Hippocampal formation (tissue), 2 donors: ENCODE results near the gene RNU6-1.

Experiments used
- DNase-seq, 2 donors: peaks; one replicate each; lab custom pipeline; 2025; lab: John Stamatoyannopoulos, UW

The RNU6-1 gene

GRCh38 chr15:67839929-67840748 lies at the start of gene RNU6-1:
RNU6-1 (minus strand) TSS chr15:67840045.
- peak; percentile 88 to 96 for DNase-seq

DNA sequence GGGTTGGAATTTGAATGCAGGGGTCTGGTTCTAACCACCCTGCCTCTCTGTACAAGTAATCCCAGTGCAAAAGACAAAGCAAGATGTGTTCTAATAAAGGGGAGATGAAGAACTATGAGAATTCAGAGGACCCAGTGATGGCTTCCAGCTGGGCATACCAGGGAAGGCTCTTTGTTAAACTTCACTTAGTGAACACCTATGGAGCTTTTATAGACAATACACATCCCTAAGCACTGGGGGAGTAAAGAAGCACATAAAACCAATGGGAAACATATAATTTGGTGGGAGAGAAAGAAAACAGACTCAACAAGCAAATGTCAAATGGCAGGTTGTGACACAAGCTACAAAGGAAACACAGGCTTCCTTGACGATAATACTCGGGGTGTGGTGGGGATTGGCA lies 47.9 kb upstream of the RNU6-1 start:
- no peak for DNase-seq

GRCh38 chr15:67885861-67886260 lies 46.0 kb upstream of the RNU6-1 start:
- no peak for DNase-seq

DNA sequence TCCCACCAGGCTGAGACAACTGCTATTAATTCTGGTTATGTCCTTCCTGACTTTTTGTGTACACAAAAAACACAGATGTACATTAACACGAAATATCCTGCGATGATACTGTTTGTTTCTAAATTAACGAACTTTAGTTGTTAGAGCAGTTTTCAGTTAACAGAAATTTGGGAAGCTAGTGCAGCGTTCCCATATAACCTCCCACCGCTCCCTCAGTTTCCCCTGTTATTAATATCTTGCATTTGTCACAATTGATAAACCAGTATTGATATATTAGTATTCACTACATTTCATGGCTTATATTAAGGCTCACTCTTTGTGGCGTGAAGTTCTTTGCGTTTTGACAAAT lies 45.3 kb upstream of the RNU6-1 start:
- DNase-seq, result no peak

- DNase-seq, result peak; percentile 46 to 67
These were observed 44.8 kb upstream of the RNU6-1 start for GRCh38 chr15:67884514-67885174.

- DNase-seq, result no peak
These were observed 44.2 kb upstream of the RNU6-1 start for GRCh38 chr15:67884009-67884408.

DNA sequence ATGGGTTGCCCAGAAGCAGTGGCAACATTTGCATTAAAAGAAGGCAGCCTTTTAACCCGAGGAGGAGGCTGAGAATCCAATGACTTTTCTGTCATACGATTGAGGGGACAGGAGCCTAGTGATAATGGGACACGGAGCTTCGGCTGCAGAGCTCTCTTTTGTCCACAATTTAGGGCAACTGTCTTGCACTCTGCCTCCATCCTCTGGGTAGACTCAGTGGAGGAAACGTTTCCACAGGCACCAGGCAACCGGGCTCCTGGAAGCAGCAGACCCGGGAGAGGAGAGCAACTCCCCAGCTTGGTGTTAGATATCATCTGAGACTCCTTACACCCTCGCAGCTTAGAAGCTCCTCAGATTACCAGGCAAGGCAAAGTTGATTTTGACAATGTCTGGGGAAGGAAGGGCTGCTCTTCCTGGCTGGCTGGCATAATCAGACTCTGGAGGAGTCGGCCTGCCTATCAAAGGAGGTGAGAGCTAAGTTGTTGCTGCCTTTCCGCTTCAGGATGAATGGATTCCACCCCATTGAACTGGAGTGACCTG lies 43.5 kb upstream of the RNU6-1 start:
- no peak for DNase-seq

DNA sequence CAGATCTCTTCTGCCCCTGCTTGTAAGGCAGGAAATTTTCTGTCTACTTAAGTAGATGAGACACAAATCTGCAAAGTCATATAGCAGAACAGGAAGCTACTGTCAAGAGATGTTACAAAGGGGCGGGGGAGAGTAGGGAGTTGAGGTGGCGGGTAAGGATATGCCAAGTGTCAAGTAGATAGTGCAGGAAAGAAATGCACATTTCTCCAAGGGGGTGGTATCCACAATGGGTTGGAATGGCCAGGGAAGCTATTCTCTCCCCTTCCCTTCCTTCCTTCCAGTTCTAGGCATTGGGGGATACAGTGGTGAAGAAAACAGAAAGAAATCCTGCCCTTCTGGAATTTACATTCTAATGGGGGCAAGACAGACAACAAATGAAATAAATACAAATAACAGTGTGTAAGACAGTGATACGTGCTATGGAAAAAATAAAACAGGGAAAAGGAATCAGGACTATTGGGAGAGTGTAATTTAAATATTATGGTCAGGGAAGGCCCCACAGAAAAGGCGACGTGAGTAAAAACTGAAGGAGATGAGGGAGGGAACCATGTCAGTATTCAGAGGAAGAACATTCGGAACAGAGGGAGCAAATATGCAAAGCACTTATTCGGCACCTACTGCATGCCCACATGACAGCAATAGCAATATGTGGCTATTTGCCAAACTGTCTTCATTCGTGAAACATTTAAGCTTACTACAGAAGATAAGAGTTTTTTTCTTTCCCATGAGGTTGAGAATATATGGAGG lies 42.8 kb upstream of the RNU6-1 start:
- DNase-seq, result peak in 1 of 2 donors; percentile 25

DNA sequence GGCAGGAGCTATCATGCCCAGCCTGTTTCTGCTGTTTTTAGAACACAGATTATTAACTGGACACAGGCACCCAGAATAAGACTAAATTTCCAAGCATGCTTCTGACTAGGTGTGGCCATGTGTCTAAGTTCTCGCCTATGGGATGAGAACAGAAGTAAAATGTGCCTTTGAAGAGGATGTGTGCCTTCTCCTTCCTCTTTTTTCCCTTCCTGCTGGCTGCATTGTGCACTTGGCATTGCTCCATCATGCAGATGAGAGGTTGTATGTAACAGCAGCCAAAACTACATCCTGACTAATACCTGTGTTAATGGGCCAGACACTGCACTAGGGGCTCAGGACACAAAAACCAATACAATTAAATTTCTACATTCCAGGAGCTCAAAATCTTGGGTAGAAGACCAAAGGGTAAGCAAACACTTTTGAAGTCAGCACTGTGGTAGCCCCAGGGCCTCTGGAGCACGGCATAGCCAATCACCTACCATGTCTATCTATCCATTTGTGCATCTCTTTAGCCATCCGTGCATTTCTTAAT lies 40.9 kb upstream of the RNU6-1 start:
- no peak for DNase-seq

DNA sequence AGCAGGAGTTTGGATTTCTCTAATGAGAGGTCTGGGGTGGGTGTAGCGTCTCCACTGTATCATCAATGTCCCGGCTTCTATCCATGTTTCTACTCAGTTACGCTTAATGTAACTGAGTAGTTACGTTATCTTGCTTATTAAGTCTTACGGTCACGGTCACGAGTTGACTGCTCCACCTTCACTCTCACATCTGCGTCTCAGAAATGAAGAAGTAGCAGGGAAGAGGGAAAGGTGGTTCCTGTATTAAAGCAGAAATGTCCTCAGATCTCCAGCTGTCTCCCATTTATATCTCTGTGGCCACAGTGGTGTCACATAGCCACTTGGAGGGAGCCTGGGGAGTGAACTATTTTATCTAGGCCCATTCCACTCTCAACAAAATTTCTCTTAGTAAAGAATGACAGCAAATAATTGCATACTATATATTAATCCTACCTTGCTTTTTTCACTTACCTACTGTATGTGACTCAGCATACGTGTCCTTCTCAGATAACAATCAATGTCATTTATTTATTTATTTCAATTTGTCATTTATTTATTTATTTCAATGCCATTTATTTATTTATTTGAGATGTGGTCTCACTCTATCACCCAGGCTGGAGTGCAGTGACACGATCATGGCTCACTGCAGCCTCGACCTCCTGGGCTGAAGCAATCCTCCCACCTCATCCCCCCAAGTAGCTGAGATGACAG lies 39.7 kb upstream of the RNU6-1 start:
- no peak for DNase-seq

DNA sequence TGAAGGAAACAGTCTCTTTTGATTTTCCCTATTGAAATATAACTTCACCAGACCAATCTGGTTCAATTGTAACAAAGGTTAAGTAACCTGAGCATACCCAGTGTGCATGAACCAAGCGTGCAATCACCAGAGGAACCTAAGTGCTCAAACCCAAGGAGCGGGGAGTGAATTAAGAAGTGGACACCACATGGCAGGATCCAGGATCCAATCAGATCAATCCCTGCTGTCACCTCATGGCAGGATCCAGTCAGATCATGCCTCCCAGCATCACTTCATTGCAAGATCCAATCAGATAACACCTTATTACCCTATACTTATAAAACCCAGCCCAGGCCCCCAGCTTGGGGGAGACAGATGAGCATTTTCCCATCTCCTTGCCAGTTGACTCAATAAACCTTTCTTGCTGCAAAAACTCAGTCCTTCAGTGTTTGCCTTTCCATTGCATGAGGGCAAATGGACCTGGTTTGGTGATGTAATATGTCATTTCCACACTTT lies 38.9 kb upstream of the RNU6-1 start:
- no peak for DNase-seq

DNA sequence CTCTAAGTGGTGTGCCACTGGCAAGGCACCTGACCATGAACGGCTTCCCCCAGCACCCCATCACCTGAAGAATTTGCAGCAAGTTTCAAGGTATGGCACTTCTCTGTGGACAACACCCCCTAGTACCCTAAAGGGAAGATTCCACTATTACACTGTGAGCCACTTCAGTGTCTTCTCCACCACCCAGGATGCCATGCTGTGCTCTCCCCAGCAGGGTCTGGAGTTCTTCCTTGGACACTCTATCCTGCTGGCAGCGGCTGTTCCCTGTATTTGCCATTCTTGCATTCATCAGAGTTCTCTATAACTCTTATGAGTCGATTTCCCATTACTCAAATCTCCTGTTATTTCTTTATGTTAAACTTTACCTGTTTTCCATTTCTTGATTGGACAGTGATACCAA lies 33.9 kb upstream of the RNU6-1 start:
- no peak for DNase-seq

DNA sequence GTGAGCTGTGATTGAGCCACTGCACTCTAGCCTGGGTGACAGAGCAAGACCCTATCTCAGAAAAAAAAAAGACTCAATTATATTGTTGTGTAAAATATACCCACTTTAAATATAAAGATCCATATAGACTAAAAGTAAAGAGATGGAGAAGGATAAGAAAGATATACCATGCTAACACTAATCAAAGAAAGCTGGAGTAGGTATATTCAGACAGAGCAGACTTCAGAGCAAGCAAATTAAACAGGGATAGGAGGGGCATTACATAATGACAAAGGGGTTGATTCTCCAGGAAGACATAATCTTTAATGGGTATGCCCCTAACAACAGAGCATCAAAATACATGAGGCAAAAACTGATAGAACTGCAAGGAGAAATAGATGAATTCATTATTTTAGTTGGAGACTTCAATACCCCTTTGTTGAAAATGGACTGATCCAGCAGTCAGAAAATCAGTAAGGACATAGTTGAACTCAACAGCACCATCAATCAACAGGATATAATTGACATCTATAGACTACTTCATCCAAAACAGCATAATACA lies 31.1 kb upstream of the RNU6-1 start:
- no peak for DNase-seq

DNA sequence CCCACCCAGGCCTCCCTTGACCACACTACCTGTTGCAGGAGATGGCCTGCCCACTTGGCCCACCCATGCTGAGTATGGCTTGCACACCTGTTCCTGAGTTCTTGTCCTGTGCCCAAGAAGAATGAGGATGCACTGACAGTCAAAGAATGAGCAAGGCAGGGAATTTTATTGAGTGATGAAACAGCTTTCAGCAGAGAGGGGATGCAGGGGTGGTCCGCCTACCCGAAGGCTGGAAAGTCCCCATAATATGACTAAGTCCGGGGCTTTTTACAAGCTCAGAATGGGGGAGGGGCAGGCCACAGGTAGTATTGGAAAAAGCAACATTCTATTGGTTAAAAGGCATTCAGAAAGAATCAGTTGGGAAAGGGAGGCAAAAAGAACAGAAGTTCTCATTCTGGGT lies 29.9 kb upstream of the RNU6-1 start:
- DNase-seq, result no peak

- no peak for DNase-seq
These were observed 25.9 kb upstream of the RNU6-1 start for GRCh38 chr15:67865766-67866165.

GRCh38 chr15:67865331-67865730 lies 25.5 kb upstream of the RNU6-1 start:
- no peak for DNase-seq

DNA sequence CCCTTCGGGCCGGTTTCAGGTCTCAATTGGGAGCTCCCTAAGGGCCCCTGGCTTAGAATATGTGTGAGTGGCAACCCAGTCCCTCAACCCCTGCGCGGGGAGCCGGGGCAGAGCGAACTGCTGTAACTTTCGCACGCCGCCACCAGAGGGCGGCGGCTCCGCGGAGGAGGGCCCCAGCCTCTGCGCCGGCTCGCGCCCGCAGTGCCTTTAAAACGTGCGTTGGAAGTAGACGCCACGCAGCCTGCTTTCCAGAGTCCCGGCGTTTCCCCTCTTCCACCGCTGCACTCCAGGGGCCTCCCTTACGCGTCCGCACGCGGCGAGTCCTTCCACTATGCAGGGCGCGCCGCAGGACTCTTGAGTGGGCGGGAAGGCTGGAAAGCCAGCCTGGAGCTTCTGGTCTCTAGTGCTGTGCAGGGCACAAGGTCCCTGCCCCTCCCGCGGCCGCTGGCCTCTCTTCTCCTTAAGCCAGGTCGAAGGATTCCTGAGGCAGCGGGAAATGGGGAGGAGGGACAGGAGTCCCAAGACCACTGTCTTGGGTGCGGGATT lies 23.7 kb upstream of the RNU6-1 start:
- peak; percentile 48 to 64 for DNase-seq

DNA sequence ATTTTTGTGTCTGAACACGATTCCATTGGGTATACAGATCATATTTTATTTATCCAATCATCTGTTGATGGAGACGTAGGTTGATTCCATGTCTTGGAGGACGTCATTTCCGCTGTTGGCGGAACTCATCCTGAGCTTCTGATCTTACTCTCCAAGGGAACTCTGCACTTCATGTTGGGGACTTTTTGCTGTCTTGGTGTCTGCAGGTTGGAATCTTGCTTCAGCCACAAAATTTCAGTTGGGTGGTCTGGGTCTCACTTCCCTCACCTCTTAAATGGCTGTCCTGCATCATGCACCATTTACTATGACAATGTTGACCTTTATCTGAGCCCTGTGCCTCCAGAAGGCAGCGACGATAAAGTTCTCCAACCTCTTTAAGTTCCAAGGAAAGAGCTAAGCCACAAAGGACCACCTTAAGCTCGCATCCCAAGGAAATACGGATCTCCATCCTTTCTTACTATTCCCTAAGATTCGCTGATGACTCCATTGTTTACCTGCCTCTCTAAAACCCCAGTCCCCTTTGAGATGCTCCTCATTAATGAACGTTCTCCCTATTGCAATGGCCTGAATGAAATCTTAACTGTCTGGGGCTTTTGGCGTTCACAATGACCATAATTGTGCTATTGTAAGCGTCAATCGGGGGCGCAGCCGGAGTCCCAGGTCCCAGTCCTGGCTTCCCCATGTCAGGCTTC lies 23.1 kb upstream of the RNU6-1 start:
- no peak for DNase-seq

DNA sequence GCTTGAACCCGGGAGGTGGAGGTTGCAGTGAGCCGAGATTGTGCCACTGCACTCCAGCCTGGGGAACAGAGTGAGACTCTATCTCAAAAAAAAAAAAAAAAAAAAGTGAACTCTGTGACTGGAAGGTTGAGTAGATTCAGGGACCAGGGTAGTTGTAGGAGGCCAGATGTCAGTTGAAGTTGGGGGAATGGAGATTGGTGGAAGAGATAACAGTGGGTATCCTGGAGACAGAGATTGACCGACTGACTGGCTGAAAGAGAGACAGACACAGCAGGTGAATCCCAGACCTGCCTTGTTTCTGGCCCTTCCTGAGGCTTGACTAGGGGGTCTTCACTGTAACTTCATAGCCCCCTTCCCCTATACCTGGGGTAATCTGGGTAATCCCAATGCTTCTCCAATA lies 22.1 kb upstream of the RNU6-1 start:
- DNase-seq, result no peak

DNA sequence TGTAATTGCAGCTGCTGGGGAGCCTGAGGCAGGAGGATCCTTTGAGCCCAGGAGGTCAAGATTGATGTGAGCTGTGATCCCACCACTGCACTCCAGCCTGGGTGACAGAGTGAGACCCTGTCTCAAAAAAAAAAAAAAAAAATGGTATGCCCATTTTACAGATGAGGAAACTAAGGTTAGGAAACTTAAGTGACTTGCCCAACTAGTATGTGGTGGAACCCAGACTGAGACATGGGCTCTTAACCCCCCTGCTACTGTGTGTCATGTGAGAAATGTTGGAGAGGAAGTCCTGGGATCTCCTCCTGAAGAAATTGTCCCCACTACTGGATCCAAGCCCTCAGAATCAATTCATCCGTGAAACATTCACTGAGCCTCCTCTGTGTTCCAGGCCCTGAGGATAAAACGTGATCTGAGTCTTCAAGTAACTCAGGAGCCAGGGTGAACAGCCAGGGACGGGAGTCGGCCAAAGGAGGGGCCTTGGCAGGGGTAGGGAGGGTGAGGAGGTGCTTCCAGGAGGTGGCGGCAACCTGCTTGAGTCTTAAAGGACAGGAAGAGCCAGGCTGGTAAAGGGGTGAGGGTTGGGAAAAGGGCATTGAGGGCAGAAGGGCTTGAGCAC lies 19.6 kb upstream of the RNU6-1 start:
- DNase-seq, result no peak
